Putamen (tissue), 1 donor: ENCODE measurements around the gene FUT2.
A peak's percentile ranks its signal among the peaks of the same experiment; 100 is the strongest.
"Not testable (repeated sequence)": the region's sequence is repeated elsewhere in the genome, so short reads cannot be mapped to it uniquely, and the experiment has no call there.

Experiments used
- DNase-seq: peaks from one replicate; pipeline ENCODE4 v3.0.0-alpha.2; 2016; ENCODE audit warnings: low spot score

The FUT2 gene

GRCh38 chr19:48702701-48703100, 6.9 kb downstream of the FUT2 start:
- no peak for DNase-seq

GRCh38 chr19:48703316-48703715, 7.5 kb downstream of the FUT2 start:
- no peak for DNase-seq

GRCh38 chr19:48705431-48705830, 9.7 kb downstream of the FUT2 start:
- DNase-seq, result no peak

- no peak for DNase-seq
These were observed 12.7 kb downstream of the FUT2 start for GRCh38 chr19:48708471-48708870.

GRCh38 chr19:48711106-48711662, 15.4 kb downstream of the FUT2 start:
- no peak for DNase-seq

- DNase-seq, result no peak
These were observed 17.5 kb downstream of the FUT2 start for GRCh38 chr19:48713041-48713863.

GRCh38 chr19:48713864-48714755, 18.3 kb downstream of the FUT2 start:
- peak; percentile 100 for DNase-seq

GRCh38 chr19:48714759-48715675, 19.2 kb downstream of the FUT2 start:
- DNase-seq, result no peak

- no peak for DNase-seq
These were observed 20.0 kb downstream of the FUT2 start for GRCh38 chr19:48715681-48716171.

GRCh38 chr19:48716562-48717291, 21.0 kb downstream of the FUT2 start:
- no peak for DNase-seq

- not testable (repeated sequence) for DNase-seq
These were observed 22.3 kb downstream of the FUT2 start for GRCh38 chr19:48718106-48718505.

GRCh38 chr19:48718711-48719231, 23.0 kb downstream of the FUT2 start:
- DNase-seq, result no peak

GRCh38 chr19:48719263-48720171, 23.7 kb downstream of the FUT2 start, which contains the start of gene MAMSTR:
Gene MAMSTR (minus strand): TSS chr19:48719725. CDS start chr19:48719031, 694 bp downstream.
- no peak for DNase-seq

- no peak for DNase-seq
These were observed 24.5 kb downstream of the FUT2 start for GRCh38 chr19:48720251-48720612.

- peak; percentile 100 for DNase-seq
These were observed 25.0 kb downstream of the FUT2 start for GRCh38 chr19:48720613-48721296.

GRCh38 chr19:48722196-48722708, 26.5 kb downstream of the FUT2 start:
- DNase-seq, result no peak

GRCh38 chr19:48724796-48725753, 29.3 kb downstream of the FUT2 start:
- DNase-seq, result no peak
